Activated T-cell treated with anti-CD3 and anti-CD28 coated beads for 48 hours (primary cell): ENCODE measurements around the gene EFCAB11.
"Not testable (repeated sequence)": the region's sequence is repeated elsewhere in the genome, so short reads cannot be mapped to it uniquely, and the experiment has no call there.

Experiments
- DNase-seq: peaks from one replicate; pipeline ENCODE4 v3.0.0-alpha.2; 2020; ENCODE audit warnings: low read depth

Gene EFCAB11

DNA sequence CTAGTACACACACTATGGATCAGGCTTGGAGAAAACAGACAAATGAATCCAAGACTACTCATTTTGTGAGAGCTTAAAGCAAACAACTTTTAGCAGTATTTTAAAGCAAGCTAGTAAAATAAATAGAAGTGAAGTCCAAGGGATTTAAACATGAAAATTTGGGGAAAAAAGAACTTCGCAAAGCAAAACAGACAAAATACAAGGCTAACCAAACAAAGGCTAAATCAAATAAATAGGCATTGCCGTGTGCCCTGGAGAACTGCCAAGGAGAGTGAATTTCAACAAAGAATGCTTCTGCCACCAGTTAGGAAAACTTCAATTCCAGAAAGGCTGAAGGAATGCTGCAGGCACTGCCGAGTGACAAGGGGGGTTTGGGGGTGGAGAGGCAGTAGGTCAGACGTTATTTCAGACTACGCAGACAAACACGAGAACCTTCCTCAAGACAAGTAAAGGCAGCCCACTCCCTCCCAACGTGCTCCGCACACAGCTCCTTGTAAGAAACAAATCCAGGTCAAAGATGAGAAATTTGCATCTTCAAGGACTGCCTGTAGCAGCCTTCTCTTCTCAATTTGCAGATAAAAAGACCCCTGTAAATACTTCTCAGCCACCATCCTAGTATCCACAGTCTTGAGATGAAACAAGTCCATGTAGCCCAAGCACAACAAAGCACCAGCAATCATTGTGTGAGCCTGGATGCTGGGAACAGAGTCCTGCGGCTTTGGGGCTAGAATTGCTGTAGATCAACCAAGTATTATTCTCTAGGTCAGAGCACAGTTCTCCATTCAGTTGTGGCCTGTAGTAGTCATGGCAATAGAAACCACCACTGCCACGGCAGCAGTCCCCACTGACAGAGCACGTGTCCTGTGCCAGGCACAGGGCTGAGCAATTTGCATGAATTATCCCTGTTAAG is 43.3 kb downstream of the EFCAB11 start:
- no peak for DNase-seq

DNA sequence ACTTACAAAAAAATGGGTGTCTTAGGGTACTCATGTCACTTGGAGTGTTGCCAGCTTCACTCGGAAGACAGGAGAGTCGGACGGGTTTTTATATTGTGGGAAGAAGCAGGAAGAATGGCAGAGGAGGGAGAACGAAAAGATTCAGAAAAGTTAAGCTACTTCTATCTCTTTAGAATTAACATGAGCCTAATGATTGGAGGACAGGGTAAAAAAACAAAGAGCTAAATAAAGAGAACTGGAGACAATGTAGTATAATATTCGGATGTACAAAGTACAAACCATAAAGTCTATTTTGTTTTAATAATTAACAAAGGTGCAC is 43.9 kb downstream of the EFCAB11 start:
- DNase-seq, result no peak

DNA sequence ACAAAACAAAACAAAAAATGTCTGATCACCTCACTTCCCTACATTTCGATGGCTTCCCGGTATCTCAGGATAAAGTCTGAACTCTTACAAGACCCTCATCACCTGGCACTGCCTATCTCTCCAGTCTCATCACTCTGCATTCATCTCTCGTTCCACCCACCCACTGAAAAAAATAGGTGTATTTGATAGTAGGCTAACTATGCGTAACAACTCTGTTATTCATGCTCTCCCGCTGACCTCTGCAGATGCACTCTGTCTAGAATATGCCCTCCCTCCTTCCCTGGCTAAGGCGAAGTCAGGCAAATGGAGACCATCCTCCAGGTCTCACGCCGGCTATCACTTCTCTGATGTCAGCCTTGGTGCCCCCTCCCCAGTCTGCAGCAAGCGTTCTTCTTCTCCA is 44.9 kb downstream of the EFCAB11 start:
- DNase-seq, result no peak

DNA sequence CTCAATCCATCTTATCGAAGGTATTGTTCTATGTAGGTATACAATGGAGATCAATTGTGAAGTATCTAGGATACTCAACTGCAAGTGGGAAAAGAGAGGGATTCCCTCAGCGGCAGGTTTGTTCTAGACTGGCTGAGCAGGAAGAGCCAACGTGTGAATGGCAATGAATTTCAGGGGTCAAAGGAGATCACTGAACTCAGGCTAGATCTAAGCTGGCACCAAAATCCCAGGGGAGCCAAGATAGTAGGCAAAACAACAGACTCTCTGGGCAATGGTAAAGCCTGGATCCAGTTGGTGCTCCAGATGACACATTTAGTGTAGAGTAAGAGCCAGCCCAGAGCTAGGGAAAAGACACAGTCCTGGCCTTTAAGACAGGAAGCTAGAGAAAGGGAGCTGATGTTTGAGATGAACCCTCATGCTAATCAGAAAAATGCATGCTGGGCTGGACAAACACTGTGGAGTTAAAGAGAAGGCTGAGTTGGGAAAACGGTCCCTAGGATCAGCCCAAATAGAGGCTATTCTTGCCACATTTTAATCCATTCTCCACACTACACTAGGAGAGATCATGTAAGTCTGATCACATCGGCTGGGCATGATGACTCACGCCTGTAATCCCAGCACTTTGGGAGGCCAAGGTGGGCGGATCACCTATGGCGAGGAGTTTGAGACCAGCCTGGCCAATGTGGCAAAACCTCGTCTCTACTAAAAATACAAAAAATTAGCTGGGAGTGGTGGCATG is 45.6 kb downstream of the EFCAB11 start:
- no peak for DNase-seq

DNA sequence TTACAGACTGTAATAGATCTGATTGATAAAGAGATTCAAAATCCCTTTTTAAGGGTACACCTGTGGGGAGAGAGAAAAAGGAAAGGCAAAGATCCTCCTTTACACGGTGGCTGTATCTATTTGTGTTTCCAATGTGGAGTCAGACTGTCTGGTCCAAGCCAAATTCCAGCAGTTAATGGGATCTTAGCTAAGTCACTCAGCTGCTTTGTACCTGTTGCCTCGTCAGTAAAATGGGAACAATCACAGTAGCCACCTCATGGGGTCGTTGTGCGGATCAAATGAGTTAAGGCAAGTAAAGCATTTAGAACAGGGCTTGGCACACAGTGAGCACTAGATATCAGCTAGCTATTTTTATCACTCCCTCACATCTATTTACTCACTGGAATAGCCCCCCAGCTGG is 46.9 kb downstream of the EFCAB11 start:
- no peak for DNase-seq

DNA sequence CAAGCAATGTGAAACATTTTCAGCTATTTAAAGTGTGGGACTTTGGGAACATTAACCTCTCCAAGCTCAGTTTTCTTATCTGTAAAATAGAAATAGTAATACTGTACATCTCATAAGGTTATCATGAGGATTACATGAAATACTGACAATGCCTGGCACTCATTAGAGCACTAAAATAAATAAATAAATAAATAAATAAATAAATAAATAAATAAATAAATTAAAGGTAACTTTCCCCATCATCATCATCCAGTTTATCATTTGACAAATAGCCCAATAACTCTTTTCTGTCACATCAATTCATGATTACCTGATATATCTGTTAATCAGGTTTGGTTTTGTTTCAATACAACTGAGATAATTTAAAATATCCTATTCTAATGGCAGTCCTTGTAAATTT is 48.5 kb downstream of the EFCAB11 start:
- no peak for DNase-seq

DNA sequence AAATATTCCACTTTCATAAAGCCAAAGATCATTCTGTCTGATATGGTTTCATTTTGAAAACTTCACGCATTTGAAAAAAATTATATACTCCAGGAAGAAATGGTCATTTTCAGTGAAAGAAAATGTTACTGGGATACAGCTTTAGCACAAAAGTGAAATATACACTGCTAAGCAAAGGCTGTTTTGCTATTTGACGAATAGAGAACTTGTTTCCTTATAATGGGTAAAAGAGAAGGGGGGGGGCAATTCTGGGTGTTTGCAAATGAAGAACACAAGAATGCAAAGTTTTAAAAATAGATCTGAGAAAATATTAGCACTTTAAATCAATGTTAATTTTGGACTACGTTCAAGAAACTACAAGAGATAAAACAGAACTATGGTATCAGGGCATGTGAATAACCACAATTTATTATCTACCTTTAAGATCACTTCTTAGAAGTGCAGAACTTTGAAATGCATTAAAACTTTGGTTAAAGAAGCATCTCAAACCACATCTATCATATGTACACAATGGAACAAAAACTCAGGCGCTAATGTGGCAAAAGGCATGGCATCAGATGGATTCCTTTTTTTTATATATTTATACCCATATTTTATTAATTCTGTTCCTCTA is 51.1 kb downstream of the EFCAB11 start:
- no peak for DNase-seq

DNA sequence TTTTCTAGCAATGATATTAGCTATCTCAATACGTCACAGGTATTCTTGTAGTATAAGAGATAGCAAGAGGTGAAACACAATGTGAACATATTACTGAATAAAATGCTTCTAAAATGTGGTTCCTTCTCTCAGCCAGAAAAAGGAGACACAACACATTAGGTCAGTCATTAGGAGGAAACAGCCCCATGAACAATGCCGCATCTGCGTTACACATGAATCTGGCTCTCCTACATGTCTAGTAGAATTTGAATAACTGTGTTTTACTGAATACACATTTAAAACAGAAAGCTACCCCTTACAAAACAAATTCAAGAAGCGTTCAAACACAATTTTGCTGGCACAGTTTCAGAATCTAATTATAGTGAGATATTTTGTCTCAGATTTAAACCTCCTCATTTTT is 51.6 kb downstream of the EFCAB11 start:
- no peak for DNase-seq

DNA sequence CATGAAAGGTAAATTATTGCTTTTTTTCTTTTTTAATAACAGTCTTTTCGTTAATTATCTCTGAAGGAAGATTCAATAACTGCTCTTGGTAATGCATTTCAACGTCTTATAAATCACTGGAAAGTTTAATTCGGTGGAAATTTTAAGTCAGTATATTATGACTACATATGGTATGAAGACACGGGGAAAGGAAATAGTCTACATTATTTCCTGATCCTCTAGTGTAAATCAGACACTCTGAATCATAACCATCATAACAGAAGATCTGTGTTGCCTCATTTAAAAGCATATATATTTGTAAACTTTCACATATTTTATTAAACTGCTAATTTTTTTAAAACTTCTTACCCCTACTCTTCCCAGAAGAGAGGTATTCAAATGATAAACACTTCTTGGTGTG is 53.7 kb downstream of the EFCAB11 start:
- DNase-seq, result no peak

DNA sequence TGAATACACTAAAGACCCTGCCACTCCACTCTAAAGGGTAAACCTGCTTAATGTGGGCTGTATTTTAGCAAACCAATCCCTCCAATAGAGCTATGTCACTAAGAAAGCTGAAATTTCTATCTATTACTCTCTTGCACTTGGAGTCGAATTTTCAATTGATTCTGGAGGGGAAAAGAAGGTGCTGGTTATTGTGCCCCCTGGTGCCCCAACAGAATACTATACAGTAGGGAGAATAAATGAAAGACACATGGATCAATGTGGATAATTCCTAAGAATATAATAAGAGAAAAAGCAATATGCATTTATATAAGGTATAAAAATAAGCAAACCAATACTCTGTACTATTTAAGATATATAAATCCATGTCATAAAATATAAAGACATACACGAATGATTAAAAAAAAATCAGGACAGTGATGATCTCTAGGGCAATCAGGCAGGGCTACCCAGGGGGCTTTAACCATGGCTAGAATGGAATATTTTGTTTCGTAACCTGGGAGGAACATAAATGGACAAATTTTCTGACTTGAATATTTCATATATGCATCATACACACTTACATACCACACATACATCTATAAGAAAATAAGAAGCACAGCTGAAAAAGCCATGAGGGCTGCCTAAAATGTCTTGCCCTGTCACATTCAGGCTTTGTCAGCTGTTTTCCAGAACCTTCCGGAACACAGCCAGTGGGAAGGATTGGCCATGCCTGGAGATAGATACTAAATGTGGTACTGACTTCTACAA is 54.4 kb downstream of the EFCAB11 start:
- DNase-seq, result no peak

DNA sequence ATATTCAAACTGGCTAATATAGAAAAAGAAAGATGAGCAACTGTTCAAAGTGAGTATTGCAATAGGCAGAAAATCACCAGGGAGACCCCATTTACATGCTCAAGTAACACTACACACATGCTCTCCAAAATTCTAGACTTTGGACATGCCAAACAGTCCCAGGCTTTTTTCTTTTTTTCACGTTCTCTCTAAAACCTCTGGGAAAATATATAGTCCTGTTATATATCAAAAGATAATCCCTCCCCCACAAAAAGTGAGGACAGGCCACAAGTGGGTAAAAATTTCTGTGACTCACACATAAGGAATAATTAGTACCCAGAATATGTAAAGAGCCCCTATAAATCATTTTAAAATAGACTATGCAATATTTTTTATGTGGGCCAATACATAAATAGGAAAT is 55.2 kb downstream of the EFCAB11 start:
- no peak for DNase-seq

DNA sequence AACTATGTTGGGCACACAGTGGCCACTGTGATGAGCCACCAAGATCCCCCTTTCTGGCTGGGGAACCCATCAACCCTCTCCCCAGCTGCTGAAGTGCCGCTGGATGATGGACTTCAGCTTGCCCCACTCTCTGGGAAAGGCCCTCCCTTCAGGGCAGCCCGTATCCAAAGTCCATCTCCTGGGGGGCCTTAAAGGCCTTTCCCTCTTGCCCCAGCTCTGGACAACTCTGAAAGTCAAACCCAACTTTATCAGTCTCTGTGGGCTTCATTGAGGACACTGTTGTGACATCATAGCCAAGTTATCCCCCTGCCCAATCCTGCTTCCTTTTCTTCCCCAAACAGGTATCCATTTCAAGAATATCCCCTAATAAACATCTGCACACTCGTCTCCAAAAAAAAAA is 61.1 kb downstream of the EFCAB11 start:
- DNase-seq, result not testable (repeated sequence)

DNA sequence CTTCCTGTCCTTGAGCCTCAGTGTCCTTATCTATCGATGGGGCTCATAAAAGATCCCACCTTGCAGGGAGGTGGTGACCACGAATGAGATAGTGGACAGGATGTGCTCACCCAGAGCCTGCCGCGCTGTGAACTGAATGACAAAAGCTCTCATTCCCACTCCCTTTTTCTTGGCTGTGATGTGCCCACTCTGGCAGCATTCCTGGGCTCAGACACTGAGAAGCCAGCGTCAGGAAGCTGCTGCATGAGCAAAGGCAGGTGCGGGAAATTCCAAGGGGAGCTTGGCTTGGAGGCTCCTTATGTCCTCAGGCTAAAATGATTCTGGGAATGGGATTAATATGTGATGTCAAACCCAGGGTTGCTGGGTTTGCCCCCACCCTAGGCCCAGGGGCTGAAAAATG is 61.6 kb downstream of the EFCAB11 start:
- no peak for DNase-seq

DNA sequence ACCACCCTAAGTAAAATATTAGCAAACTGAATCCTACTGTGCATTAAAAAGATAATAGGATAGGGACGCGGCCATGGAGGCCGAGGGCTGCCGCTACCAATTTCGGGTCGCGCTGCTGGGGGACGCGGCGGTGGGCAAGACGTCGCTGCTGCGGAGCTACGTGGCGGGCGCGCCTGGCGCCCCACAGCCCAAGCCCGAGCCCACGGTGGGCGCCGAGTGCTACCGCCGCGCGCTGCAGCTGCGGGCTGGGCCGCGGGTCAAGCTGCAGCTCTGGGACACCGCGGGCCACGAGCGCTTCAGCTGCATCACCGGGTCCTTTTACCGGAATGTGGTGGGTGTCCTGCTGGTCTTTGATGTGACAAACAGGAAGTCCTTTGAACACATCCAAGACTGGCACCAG is 62.8 kb downstream of the EFCAB11 start:
- not testable (repeated sequence) for DNase-seq

DNA sequence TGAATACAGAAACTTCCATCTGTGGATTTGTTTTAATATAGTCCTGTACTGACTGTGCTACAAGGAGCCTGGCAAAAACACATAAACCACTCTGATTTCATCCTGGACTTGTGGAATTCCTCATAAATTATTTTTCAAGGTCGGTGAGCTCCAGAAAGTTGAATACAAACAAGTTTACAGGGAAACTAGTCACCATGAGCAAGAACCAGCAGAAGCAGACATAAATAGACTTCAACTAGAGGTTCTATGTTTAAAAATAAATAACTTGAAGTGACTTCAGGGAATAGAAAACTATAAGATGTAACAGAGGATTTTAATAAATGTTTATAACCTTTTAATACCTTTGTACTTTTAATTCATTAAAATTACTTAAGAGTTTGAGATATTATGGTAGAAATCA is 63.5 kb downstream of the EFCAB11 start:
- no peak for DNase-seq

DNA sequence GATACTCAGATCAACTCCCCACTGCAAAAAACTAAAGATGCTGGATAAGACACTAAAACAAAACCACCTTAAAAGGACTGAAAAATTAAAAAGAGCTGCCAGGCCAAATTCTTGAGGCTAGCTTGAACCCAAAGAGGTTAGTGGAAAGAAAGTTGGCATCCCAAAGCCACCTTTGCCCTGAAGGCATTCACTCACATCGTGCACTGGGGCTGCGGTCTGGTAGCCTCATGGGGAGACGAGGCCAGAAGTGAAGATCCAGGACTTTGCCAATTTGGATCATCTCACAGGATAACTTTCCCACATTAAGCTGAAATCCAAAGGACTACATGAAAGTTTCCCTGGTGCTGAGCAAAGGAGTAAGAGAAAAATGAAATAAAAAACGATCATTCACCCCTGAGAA is 63.9 kb downstream of the EFCAB11 start:
- DNase-seq, result no peak

DNA sequence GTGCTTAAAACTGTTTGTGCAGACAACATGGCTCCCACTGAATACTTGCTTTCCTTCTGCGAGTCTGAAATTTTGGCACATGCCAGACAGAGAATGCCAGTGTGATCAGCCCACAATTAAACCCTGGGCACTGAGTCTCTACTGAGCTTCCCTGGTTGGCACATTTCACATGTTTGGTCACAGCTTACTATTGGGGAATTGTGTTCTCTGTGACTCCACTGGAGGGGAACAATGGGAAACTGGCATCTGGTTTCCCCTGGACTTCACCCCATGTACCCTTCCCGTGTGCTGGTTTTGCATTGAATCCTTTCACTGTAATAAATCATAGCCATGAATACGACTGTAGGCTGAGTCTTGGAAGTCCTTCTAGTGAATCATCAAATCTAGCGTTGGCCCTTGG is 64.9 kb downstream of the EFCAB11 start:
- no peak for DNase-seq

DNA sequence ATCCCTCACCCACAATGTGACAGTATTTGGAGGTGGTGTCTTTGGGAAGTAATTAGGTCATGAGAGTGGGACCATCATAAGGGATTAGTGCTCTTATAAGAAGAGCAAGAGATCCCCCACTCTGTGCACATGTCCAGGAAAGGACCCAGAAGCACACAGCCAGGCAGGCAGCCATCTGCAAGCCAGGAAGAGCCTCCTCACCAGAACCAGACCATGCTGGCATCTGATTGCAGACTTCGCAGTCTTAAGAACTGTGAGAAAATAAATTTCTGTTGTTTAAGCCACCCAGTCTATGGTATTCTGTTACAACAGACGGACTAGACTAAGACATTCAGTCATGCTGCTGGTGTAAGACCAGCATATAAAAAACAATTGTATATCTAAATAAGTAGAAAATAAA is 69.8 kb downstream of the EFCAB11 start:
- DNase-seq, result no peak

DNA sequence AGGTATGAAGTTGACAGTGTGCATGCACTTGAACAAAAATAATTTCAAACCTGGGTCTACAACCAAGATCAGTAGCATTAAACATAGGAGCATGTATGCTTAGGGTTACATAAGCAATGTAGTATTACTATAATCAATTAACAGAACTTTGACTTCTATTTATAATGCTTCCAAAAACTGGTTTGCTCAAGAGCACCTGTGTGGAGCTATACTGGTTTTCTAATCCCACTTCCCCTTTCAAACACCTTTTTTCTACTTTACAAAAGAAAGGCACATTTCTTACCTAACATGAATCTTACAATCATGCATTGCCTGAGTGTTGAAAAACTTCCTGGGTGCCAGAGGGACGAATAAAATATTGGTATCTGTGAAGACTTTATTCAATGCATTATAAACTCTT is 72.7 kb downstream of the EFCAB11 start:
- DNase-seq, result no peak

DNA sequence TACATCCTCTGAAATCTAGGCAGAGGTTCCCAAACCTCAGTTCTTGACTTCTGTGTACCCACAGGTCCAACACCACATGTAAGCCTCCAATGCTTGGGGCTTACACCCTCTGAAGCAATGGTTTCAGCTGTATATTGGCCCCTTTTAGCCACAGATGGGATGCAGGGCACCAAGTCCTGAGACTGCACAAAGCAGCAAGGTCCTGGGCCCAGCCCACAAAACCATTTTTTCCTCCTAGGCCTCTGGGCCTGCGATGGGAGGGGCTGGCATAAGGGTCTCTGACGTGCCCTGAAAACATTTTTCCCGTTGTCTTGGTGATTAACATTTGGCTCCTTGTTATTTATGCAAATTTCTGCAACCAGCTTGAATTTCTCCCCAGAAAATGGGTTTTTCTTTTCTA is 80.4 kb downstream of the EFCAB11 start:
- DNase-seq, result not testable (repeated sequence)

DNA sequence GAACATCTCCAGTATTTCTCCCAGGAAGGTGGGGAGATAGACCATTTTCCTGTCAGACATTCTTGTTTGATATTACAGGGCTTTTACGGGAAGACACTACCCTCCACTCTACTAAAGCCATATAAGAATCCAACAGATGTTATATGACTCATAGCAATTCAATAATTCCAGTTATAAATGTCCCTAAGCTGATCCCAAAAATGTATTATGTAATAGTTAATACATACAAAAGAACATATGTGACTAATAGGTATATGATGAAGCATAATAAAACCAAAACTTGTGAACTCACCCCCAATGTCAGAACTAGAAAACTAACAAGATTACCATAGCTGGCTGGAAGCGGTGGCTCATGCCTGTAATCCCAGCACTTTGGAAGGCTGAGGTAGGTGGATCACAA is 84.2 kb downstream of the EFCAB11 start:
- no peak for DNase-seq

DNA sequence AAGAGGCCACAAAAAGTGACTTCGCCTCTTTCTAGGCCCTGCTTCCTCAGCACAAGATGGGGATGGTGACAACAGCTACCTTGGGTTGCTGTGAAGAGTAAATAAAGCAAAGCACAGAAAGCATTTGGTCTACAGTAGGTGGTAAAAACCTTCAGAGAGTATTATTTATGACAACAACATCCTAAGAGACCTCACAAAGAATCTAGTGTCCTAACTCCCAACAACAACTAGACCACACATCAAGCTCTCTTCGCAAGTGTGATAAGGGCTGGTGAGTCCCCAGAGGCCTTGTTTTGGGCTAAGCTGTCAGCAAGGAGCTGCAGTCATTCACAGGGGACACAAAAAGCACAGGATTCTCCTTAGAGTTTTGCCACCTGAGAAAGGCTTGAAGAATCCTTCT is 84.9 kb downstream of the EFCAB11 start:
- no peak for DNase-seq

DNA sequence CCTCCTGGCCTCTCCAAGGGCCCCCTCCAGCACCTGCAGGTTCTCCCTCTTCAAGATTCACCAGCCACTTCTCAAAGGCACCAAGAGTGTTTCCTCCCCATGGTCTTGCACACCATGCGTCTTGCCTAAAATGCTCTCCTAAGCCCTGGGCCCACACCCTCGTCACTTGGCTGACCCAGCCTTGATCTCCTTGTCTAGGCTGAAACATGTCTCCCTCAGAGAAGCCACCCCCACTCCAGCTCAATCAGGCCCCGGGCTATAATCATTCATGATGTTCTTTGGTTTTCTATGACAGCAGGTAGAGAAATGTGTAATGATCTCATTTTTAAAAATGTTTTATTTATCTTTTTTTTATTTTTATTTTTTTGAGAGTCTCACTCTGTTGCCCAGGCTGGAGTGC is 88.1 kb downstream of the EFCAB11 start:
- no peak for DNase-seq
